GM18951 (cell line): ENCODE results near the gene PRRC2A.
A peak's percentile ranks its signal among the peaks of the same experiment; 100 is the strongest.

ENCODE experiments used
- POLR2A ChIP-seq: IDR thresholded peaks from 4 replicates; pipeline ENCODE4 v1.6.1; 2011; ENCODE audit warnings: mild to moderate bottlenecking; ENCODE audit not compliant: insufficient read length, insufficient read depth; ENCODE audit errors: extremely low read depth
- in situ Hi-C: fragments of 300-500 bp; cut with MboI; formaldehyde crosslinking; loops from one replicate; pipeline ENCODE4 v1.12.0; 2022; ENCODE audit warnings: low sequenced_read_pairs, mixed read lengths, inconsistent platforms; ENCODE audit not compliant: unreplicated experiment

Gene PRRC2A

DNA sequence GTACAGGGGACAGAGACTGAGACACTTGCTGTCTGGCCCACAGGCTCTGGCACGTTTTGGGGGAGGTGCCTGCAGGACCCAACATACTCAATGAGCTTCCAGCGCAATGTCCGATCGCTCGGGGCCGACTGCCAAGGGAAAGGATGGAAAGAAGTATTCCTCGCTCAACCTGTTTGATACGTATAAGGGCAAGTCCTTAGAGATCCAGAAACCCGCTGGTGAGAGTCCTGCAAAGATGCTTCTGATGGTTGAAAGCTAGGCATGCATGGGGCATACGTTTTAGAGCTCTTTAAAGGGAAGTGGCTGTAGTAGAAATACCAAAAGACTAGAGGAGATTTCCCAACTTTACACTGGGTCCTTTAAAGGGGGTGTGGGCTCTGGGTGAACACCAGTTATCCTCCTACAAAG is 2.2 kb downstream of the PRRC2A start:
- in situ Hi-C loops = no loop called here
- TF ChIP-seq POLR2A = no peak

- no peak for TF ChIP-seq POLR2A
- in situ Hi-C loops = no loop called here
Observed at GRCh38 chr6:31624070-31624469, 3.6 kb downstream of the PRRC2A start.

DNA sequence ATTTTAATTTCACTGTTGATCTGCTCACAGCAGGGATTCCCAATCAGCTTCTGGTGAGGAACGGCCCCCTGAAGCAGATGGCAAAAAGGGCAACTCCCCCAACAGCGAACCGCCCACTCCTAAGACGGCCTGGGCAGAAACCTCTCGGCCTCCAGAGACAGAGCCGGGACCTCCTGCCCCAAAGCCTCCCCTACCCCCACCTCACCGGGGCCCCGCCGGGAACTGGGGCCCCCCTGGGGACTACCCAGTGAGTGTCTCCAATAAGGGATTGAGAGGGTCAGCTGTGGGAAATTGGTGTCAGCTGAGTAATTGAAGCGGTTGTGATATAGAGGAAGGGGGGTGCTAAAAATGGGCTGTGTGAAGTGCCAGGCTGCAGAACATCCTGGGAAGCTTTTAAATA is 6.4 kb downstream of the PRRC2A start:
- in situ Hi-C loops = no loop called here
- TF ChIP-seq POLR2A = no peak

- TF ChIP-seq POLR2A = no peak
- in situ Hi-C loops = no loop called here
Observed at GRCh38 chr6:31627690-31628287, 7.3 kb downstream of the PRRC2A start.

- TF ChIP-seq POLR2A = no peak
- in situ Hi-C loops = no loop called here
Observed at GRCh38 chr6:31629014-31629413, 8.5 kb downstream of the PRRC2A start.

GRCh38 chr6:31630177-31630934 is 9.8 kb downstream of the PRRC2A start:
- in situ Hi-C loops = no loop called here
- TF ChIP-seq POLR2A = peak; percentile 21

DNA sequence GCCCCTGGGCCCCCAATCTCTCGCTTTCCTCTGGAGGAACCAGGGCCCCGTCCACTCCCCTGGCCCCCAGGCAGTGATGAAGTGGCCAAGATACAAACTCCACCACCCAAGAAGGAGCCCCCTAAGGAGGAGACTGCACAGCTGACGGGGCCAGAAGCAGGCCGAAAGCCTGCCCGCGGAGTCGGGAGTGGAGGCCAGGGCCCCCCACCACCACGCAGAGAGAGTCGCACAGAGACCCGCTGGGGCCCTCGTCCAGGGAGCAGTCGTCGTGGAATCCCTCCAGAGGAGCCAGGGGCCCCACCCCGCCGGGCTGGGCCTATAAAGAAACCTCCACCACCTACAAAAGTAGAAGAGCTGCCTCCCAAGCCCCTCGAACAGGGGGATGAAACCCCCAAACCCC is 10.7 kb downstream of the PRRC2A start:
- in situ Hi-C loops = no loop called here
- TF ChIP-seq POLR2A = no peak

DNA sequence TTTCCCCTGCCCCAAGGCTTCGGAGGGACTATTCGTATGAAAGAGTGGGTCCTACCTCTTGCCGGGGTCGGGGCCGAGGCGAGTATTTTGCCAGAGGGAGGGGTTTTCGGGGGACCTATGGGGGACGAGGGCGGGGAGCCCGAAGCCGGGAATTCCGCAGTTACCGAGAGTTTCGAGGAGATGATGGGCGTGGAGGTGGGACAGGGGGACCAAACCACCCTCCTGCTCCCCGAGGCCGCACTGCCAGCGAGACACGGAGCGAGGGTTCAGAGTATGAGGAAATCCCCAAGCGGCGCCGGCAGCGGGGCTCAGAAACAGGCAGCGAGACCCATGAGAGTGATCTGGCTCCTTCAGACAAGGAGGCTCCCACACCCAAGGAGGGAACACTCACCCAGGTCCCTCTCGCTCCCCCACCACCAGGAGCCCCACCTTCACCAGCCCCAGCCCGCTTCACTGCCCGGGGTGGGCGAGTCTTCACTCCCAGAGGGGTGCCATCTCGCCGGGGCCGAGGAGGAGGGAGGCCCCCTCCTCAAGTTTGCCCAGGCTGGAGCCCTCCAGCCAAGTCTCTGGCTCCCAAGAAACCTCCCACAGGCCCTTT is 11.3 kb downstream of the PRRC2A start:
- TF ChIP-seq POLR2A = no peak
- in situ Hi-C loops = no loop called here

DNA sequence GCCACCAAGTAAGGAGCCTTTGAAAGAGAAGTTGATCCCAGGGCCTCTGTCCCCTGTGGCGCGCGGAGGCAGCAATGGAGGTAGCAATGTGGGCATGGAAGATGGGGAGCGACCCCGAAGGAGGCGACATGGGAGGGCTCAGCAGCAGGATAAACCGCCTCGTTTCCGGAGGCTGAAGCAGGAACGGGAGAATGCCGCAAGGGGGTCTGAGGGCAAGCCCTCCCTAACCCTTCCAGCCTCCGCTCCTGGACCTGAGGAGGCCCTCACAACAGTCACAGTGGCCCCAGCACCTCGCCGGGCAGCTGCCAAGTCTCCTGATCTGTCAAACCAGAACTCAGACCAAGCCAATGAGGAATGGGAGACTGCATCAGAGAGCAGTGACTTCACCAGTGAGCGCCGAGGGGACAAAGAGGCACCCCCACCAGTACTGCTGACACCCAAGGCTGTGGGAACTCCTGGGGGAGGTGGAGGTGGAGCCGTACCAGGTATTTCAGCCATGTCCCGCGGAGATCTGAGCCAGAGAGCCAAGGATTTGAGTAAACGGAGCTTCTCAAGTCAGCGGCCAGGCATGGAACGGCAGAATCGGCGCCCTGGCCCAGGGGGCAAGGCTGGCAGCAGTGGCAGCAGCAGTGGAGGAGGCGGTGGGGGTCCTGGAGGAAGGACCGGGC is 11.9 kb downstream of the PRRC2A start:
- in situ Hi-C loops = no loop called here

DNA sequence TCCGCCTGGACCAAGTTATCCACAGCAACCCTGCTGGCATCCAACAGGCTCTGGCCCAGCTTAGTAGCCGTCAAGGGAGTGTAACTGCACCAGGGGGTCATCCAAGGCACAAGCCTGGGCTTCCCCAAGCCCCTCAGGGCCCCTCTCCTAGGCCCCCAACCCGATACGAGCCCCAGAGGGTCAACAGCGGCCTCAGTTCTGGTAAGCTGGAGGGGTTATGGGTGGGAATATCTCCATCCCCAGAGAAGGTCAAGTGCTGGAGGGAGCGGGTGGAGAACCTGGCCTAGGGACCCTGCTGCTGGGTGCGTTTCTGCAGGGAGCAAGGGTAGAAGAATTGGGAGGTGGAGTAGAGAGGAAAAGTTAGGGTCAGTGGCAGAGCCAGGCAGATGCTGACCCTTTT is 12.9 kb downstream of the PRRC2A start:
- in situ Hi-C loops = no loop called here
- no peak for TF ChIP-seq POLR2A

More for the DNA sequence above, 11.9 kb downstream of the PRRC2A start:
- TF ChIP-seq POLR2A = peak; percentile 27

GRCh38 chr6:31634131-31634530 is 13.6 kb downstream of the PRRC2A start:
- in situ Hi-C loops = no loop called here
- TF ChIP-seq POLR2A = no peak

GRCh38 chr6:31634969-31635575 is 14.6 kb downstream of the PRRC2A start:
- in situ Hi-C loops = no loop called here
- TF ChIP-seq POLR2A = no peak
